HG03066 (cell line): ENCODE results near the gene AK5.

Experiments
- ATAC-seq: cut with Tn5 transposase; IDR thresholded peaks from one replicate; pipeline ENCODE4 v1.9.1; 2021; ENCODE audit warnings: low read depth; ENCODE audit not compliant: unreplicated experiment

AK5 gene

GRCh38 chr1:77428068-77428467 lies 146.2 kb downstream of the AK5 start:
- no peak for ATAC-seq

GRCh38 chr1:77430966-77431690 lies 149.3 kb downstream of the AK5 start:
- ATAC-seq: no peak

GRCh38 chr1:77433934-77434333 lies 152.1 kb downstream of the AK5 start:
- no peak for ATAC-seq

- ATAC-seq: no peak
These were observed 153.1 kb downstream of the AK5 start for GRCh38 chr1:77434967-77435366.

- no peak for ATAC-seq
These were observed 156.6 kb downstream of the AK5 start for GRCh38 chr1:77438236-77438913.

- ATAC-seq: no peak
These were observed 165.2 kb downstream of the AK5 start for GRCh38 chr1:77446841-77447555.

- no peak for ATAC-seq
These were observed 165.8 kb downstream of the AK5 start for GRCh38 chr1:77447669-77448068.

- ATAC-seq: no peak
These were observed 178.1 kb downstream of the AK5 start for GRCh38 chr1:77459881-77460280.

GRCh38 chr1:77461691-77462090 lies 179.9 kb downstream of the AK5 start:
- no peak for ATAC-seq

GRCh38 chr1:77463216-77463615 lies 181.4 kb downstream of the AK5 start:
- no peak for ATAC-seq

- no peak for ATAC-seq
These were observed 183.3 kb downstream of the AK5 start for GRCh38 chr1:77465139-77465538.

GRCh38 chr1:77465922-77466321 lies 184.1 kb downstream of the AK5 start:
- ATAC-seq: no peak

GRCh38 chr1:77467021-77467595 lies 185.3 kb downstream of the AK5 start:
- ATAC-seq: no peak

- no peak for ATAC-seq
These were observed 185.9 kb downstream of the AK5 start for GRCh38 chr1:77467741-77468140.

GRCh38 chr1:77468257-77468948 lies 186.6 kb downstream of the AK5 start:
- ATAC-seq: no peak

- ATAC-seq: no peak
These were observed 187.3 kb downstream of the AK5 start for GRCh38 chr1:77468949-77469710.

GRCh38 chr1:77471691-77472090 lies 189.9 kb downstream of the AK5 start:
- no peak for ATAC-seq

GRCh38 chr1:77473690-77474089 lies 191.9 kb downstream of the AK5 start:
- ATAC-seq: no peak

- ATAC-seq: no peak
These were observed 193.8 kb downstream of the AK5 start for GRCh38 chr1:77475641-77476040.

- no peak for ATAC-seq
These were observed 194.7 kb downstream of the AK5 start for GRCh38 chr1:77476475-77476874.
